Natural killer cell (primary cell): ENCODE results near the gene LEKR1. TPM values are rescaled to one million over a fixed set of nuclear protein-coding genes. Genes with fewer than 3 reads are reported as not detected.

Experiments used
- ATAC-seq, 3 donors: fragments of 150-1000 bp in 2 of 3; fragments of 200-7000 bp in 1 of 3; cut with Tn5 transposase; 1 replicate in 1 of 3; 2 replicates in 2 of 3; pipeline ENCODE4 v1.10.0; 2021; ENCODE audit warnings: mild to moderate bottlenecking in 2 of 3, moderate library complexity in 2 of 3
- DNase-seq, 2 donors: peaks; one replicate each; pipeline versions ENCODE4 v3.0.0 to v3.0.0-alpha.2; 2013 to 2021; ENCODE audit warnings: mixed read lengths in 1 of 2
- H3K27ac ChIP-seq: one replicate; pipeline ENCODE4 v1.5.1; 2013; ENCODE audit warnings: mild to moderate bottlenecking, low read length
- H3K27me3 ChIP-seq: one replicate; pipeline ENCODE4 v1.6.1; 2013; ENCODE audit warnings: low read length; ENCODE audit not compliant: control insufficient read depth, insufficient read depth
- H3K36me3 ChIP-seq: one replicate; pipeline ENCODE4 v1.6.1; 2013; ENCODE audit warnings: low read length; ENCODE audit not compliant: control insufficient read depth, insufficient read depth
- H3K4me1 ChIP-seq: one replicate; pipeline ENCODE4 v1.6.1; 2013; ENCODE audit warnings: low read length; ENCODE audit not compliant: control insufficient read depth, insufficient read depth
- H3K4me3 ChIP-seq: one replicate; pipeline ENCODE4 v1.5.1; 2013; ENCODE audit warnings: low read length
- H3K9me3 ChIP-seq: one replicate; pipeline ENCODE4 v1.6.1; 2013; ENCODE audit warnings: low read length; ENCODE audit not compliant: control insufficient read depth, insufficient read depth
- H3K27ac Mint-ChIP-seq, 2 donors: one replicate each; pipeline ENCODE4 v1.8.0; 2022; ENCODE audit warnings: mild to moderate bottlenecking in 2 of 2, mixed read lengths in 2 of 2, moderate library complexity in 1 of 2
- H3K27me3 Mint-ChIP-seq, 2 donors: one replicate each; pipeline ENCODE4 v1.8.0; 2022; ENCODE audit warnings: low read depth in 2 of 2, mixed read lengths in 2 of 2
- H3K36me3 Mint-ChIP-seq: one replicate; pipeline ENCODE4 v1.8.0; 2022; ENCODE audit warnings: mixed read lengths
- H3K4me1 Mint-ChIP-seq, 2 donors: one replicate each; pipeline ENCODE4 v1.8.0; 2022; ENCODE audit warnings: mixed read lengths in 2 of 2
- H3K4me3 Mint-ChIP-seq: one replicate; pipeline ENCODE4 v1.8.0; 2022; ENCODE audit warnings: mild to moderate bottlenecking, moderate library complexity, mixed read lengths
- H3K9me3 Mint-ChIP-seq, 2 donors: one replicate each; pipeline ENCODE4 v1.8.0; 2022; ENCODE audit warnings: mixed read lengths in 2 of 2
- CTCF ChIP-seq: fragments of 200-600 bp; IDR thresholded peaks from one replicate; pipeline ENCODE4 v1.8.0; 2022; ENCODE audit warnings: antibody characterized with exemption
- WGBS: methylation state at CpG from one replicate; pipeline ENCODE4 v1.1.7; 2013; ENCODE audit warnings: missing lambda C conversion rate; ENCODE audit not compliant: insufficient coverage; 5-methylcytosine and 5-hydroxymethylcytosine counted together
- intact Hi-C: fragments of 100-400 bp; cut with micrococcal nuclease; formaldehyde crosslinking; loops from one replicate; pipeline ENCODE4 v1.14.2; 2022
- total RNA-seq, 4 donors: library from RNA; stranded (reverse); fragments of 120-200 nt in 1 of 4; gene quantifications; one replicate each; pipeline versions ENCODE4 v1.2.3 to v1.2.4, GENCODE V29; 2013 to 2022

The LEKR1 gene
- total RNA-seq, 3 donors from 2014 or later (not counting 1 experiment from before 2014, with no cell fraction given) = 1.1 to 1.7 (median 1.2) TPM

DNA sequence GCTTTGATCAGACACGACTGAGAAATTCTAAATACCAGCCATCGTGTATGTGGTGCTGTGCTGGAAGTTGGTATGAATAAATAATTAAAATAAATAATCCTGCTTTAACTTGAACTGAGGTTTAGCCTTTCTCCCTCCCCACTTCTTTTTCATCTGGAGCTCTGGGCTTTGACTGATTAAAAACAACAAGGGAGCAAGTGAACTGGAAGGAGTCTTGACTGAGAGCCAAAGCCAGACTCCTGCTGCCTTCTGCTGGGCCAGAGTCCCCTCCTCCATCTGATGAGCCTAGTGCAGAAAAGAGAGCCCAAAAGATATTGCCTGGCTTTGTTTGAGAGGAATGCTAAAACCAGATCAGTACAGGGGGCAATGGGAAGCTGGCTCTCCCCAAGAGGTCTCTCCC is 237.8 kb downstream of the LEKR1 start:
- no CpG with 5 or more reads among the region's 2 CpGs for WGBS
- DNase-seq = no peak
- Mint-ChIP-seq H3K4me3 (no peak overlapping the region), H3K4me1 (peaks cover 16 to 17% of the 10 kb centered on the region in 2 donors), H3K9me3 (no peaks in the 10 kb centered on the region), H3K36me3 (no peaks in the 10 kb centered on the region), H3K27me3 (peaks cover 6 to 43% of the 10 kb centered on the region in 2 donors), H3K27ac (no peak overlapping the region)
- H3K4me1 ChIP-seq = peaks cover 26% of the 10 kb centered on the region
- no peak for TF ChIP-seq CTCF
- H3K27ac ChIP-seq = no peak overlapping the region
- intact Hi-C loops = no loop called here
- no peaks in the 10 kb centered on the region for H3K9me3 ChIP-seq
- H3K27me3 ChIP-seq = no peaks in the 10 kb centered on the region
- H3K4me3 ChIP-seq = no peak overlapping the region
- H3K36me3 ChIP-seq = no peaks in the 10 kb centered on the region
- no peak for ATAC-seq

GRCh38 chr3:157064402-157064801 is 238.2 kb downstream of the LEKR1 start:
- no peak overlapping the region for H3K27ac ChIP-seq
- H3K27ac Mint-ChIP-seq = no peak overlapping the region

DNA sequence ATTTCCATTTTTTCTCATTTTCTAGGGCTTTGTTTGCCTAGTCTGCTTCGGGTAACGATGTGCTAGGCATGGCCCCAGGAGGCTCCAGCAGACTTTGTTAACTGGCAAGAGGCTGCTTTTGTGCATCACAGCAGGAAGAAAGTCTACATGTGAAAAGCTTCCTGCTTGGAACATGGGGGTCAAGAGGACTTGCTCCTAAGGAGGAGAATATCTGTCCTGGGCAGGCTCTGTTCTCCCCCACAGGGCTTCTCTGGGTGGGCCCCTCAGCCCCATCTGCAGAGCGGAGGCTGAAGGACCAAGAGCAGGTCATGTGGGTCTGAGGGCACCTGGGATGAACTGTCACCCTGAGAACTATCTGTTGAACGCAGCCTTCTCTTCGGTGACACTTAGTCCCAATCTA is 239.0 kb downstream of the LEKR1 start:
- 94% methylated on average over 5 of the region's 5 CpGs for WGBS
- Mint-ChIP-seq H3K9me3 (no peaks in the 10 kb centered on the region), H3K4me3 (no peak overlapping the region), H3K4me1 (peaks cover 16 to 17% of the 10 kb centered on the region in 2 donors), H3K27me3 (peaks cover 6 to 31% of the 10 kb centered on the region in 2 donors), H3K27ac (no peak overlapping the region), H3K36me3 (no peaks in the 10 kb centered on the region)
- H3K27me3 ChIP-seq = no peaks in the 10 kb centered on the region
- no peak for TF ChIP-seq CTCF
- intact Hi-C loops = no loop called here
- no peaks in the 10 kb centered on the region for H3K9me3 ChIP-seq
- no peak overlapping the region for H3K27ac ChIP-seq
- DNase-seq (no peak), ATAC-seq (no peak)
- H3K36me3 ChIP-seq = no peaks in the 10 kb centered on the region
- peaks cover 26% of the 10 kb centered on the region for H3K4me1 ChIP-seq
- H3K4me3 ChIP-seq = no peak overlapping the region

More at GRCh38 chr3:157064402-157064801, 238.2 kb downstream of the LEKR1 start:
- DNase-seq = no peak
- Histone ChIP-seq H3K4me1 (peaks cover 26% of the 10 kb centered on the region), H3K4me3 (no peak overlapping the region), H3K27me3 (no peaks in the 10 kb centered on the region), H3K9me3 (no peaks in the 10 kb centered on the region), H3K36me3 (no peaks in the 10 kb centered on the region)
- no peak overlapping the region for H3K4me3 Mint-ChIP-seq
- intact Hi-C loops = no loop called here
- peaks cover 16 to 17% of the 10 kb centered on the region in 2 donors for H3K4me1 Mint-ChIP-seq
- ATAC-seq = no peak
- no peak for TF ChIP-seq CTCF
- H3K36me3 Mint-ChIP-seq = no peaks in the 10 kb centered on the region
- no peaks in the 10 kb centered on the region for H3K9me3 Mint-ChIP-seq
- peaks cover 6 to 38% of the 10 kb centered on the region in 2 donors for H3K27me3 Mint-ChIP-seq
- 60% methylated on average over 5 of the region's 7 CpGs for WGBS
